H1 (cell line): ENCODE results near the gene TEF. TPM values are rescaled to one million over a fixed set of nuclear protein-coding genes. Genes with fewer than 3 reads are reported as not detected.
A peak's percentile ranks its signal among the peaks of the same experiment; 100 is the strongest.

Source experiments
- BRCA1 ChIP-seq: IDR thresholded peaks from 2 replicates; pipeline ENCODE4 v1.6.1; 2012; ENCODE audit warnings: low read depth, low read length, improper control_type of control experiment
- CBX5 ChIP-seq: fragments of 300-800, 300-1000 bp; sonication (generic); IDR thresholded peaks from 2 replicates; pipeline ENCODE4 v1.7.1; 2016; ENCODE audit warnings: antibody characterized with exemption, low read length, low read depth
- CHD1 ChIP-seq: IDR thresholded peaks from 2 replicates; pipeline ENCODE4 v1.6.1; 2012; ENCODE audit warnings: low read depth, low read length, improper control_type of control experiment
- CHD2 ChIP-seq: IDR thresholded peaks from 2 replicates; pipeline ENCODE4 v1.6.1; 2012; ENCODE audit warnings: low read length, improper control_type of control experiment
- EZH2 ChIP-seq: fragments of 200-600 bp; sonication (generic); IDR thresholded peaks from 2 replicates; pipeline ENCODE4 v1.7.1; 2012; ENCODE audit warnings: low read depth, mild to moderate bottlenecking, moderate library complexity, low read length, inconsistent platforms; ENCODE audit not compliant: severe bottlenecking
- HDAC6 ChIP-seq: IDR thresholded peaks from one replicate; pipeline ENCODE4 v1.7.1; 2012; ENCODE audit warnings: low read depth, mild to moderate bottlenecking, inconsistent platforms, low read length, moderate library complexity
- JUN ChIP-seq: IDR thresholded peaks from 2 replicates; pipeline ENCODE4 v1.6.1; 2011; ENCODE audit warnings: low read depth, mild to moderate bottlenecking, improper control_type of control experiment, low read length
- KDM1A ChIP-seq: fragments of 200-600, 300-600 bp; sonication (generic); IDR thresholded peaks from 2 replicates; pipeline ENCODE4 v1.7.1; 2016; ENCODE audit warnings: mild to moderate bottlenecking, low read length, borderline replicate concordance
- KDM5A ChIP-seq: fragments of 200-600 bp; IDR thresholded peaks from 2 replicates; pipeline ENCODE4 v1.7.1; 2012; ENCODE audit warnings: mild to moderate bottlenecking, low read length, inconsistent platforms, mixed read lengths
- NRF1 ChIP-seq: IDR thresholded peaks from 2 replicates; pipeline ENCODE4 v1.6.1; 2011; ENCODE audit warnings: mild to moderate bottlenecking, low read depth, low read length, improper control_type of control experiment
- PHF8 ChIP-seq: fragments of 200-600 bp; sonication (generic); conservative IDR thresholded peaks from 2 replicates; pipeline ENCODE4 v1.7.1; 2012; ENCODE audit warnings: low read depth, mild to moderate bottlenecking, inconsistent platforms, low read length, moderate library complexity
- POU5F1 ChIP-seq: IDR thresholded peaks from 2 replicates; pipeline ENCODE4 v1.6.1; 2011; ENCODE audit warnings: low read depth, mild to moderate bottlenecking, low read length, moderate library complexity
- RBBP5 ChIP-seq: IDR thresholded peaks from 2 replicates; pipeline ENCODE4 v1.7.1; 2012; ENCODE audit warnings: low read depth, mild to moderate bottlenecking, inconsistent platforms, low read length, moderate library complexity, borderline replicate concordance
- RNF2 ChIP-seq: fragments of 200-900, 300-1000 bp; sonication (generic); IDR thresholded peaks from 2 replicates; pipeline ENCODE4 v1.7.1; 2016; ENCODE audit warnings: borderline replicate concordance, low read depth, mild to moderate bottlenecking, antibody characterized with exemption, low read length; ENCODE audit not compliant: poor library complexity, severe bottlenecking; ENCODE audit errors: missing control alignments
- RXRA ChIP-seq: IDR thresholded peaks from 2 replicates; pipeline ENCODE4 v1.6.1; 2011; ENCODE audit warnings: low read depth, mild to moderate bottlenecking, low read length, moderate library complexity; ENCODE audit not compliant: insufficient read depth
- SAP30 ChIP-seq: fragments of 300-600 bp; sonication (generic); IDR thresholded peaks from 2 replicates; pipeline ENCODE4 v1.7.1; 2012; ENCODE audit warnings: low read length, moderate library complexity, mild to moderate bottlenecking, inconsistent platforms; ENCODE audit not compliant: insufficient read depth, insufficient replicate concordance
- TBP ChIP-seq: IDR thresholded peaks from 2 replicates; pipeline ENCODE4 v1.6.1; 2011; ENCODE audit warnings: low read depth, low read length, improper control_type of control experiment
- TCF12 ChIP-seq: IDR thresholded peaks from 2 replicates; pipeline ENCODE4 v1.6.1; 2011; ENCODE audit warnings: low read depth, mild to moderate bottlenecking, low read length
- TEAD4 ChIP-seq: IDR thresholded peaks from 2 replicates; pipeline ENCODE4 v1.6.1; 2012; ENCODE audit warnings: low read depth, low read length, inconsistent platforms, mixed read lengths
- YY1 ChIP-seq: IDR thresholded peaks from 2 replicates; pipeline ENCODE4 v1.6.1; 2011; ENCODE audit warnings: low read depth, mild to moderate bottlenecking, low read length
- polyA plus RNA-seq, 7 experiments: library from polyadenylated mRNA; depleted of rRNA in 3 of 7; stranded (reverse) in 5 of 7; unstranded in 2 of 7; fragments of >200 nt in 5 of 7; fragments of 200-250 nt in 2 of 7; gene quantifications; 1 replicate in 5 of 7; 2 replicates in 1 of 7; 4 replicates in 1 of 7; pipeline versions ENCODE4 v1.2.1 to v1.2.3, GENCODE V29; 2011 to 2013; ENCODE audit warnings: missing spikeins in 2 of 7, mixed read lengths in 2 of 7
- total RNA-seq: library from RNA; stranded (reverse); fragmentation: NEBNext Ultra II Directional; extraction: Animal tissue kit (Norgen Biotek cat#: 25700); gene quantifications from 2 replicates; pipeline ENCODE4 v1.2.1, GENCODE V29; 2021
- TF ChIP-seq, protein P1 (sequence below): IDR thresholded peaks from 2 replicates; pipeline ENCODE4 v1.6.1; 2012; ENCODE audit warnings: low read length, inconsistent platforms
- TF ChIP-seq, protein P2 (sequence below): IDR thresholded peaks from 2 replicates; pipeline ENCODE4 v1.6.1; 2011; ENCODE audit warnings: low read depth, mild to moderate bottlenecking, low read length; ENCODE audit not compliant: insufficient read depth

Gene TEF
- total and polyA plus RNA-seq, 2 of the 8 experiments (the other 6 are each of a cell fraction or from before 2014, with no cell fraction given): 7.4 to 9.0 TPM

DNA sequence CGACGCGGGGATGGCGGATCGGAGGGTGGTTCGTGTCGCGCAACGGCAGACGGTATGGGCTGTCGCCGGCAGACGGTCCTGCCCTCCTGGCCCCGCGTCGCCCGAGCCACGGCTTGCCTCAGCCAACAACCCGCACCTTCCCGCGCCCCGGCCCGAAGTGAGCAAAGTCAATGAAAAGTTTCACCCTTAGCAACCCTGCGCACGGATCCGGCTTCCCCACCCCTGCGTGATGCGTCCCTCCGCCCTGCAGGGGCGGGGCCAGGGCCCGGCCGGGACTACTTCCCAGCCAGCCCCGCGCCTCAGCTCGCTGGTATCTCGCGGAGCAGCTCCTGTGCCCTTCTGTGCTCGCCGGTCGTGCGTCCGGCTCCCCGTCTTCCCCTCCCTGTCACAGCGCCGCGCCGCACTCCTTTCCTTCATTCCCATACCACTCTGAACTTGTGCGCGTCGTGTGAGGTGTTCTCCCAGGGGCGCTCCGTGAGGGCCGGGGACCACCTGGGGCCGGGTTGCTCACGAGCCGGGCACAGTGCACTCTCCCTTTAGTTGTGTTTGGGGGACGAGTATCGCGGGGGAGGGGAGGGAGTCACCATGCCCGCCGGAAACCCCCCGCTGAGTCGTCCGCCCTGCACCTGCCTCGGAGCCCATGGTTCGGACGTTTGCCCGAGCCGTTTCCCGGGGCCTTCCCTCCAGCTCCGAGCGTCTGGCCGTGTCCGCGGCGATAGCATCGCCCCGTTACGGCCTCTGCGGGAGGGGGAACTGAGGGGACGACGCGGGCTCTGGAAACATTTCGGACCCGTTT is 65.1 kb downstream of the TEF start, which contains the start of gene TOB2 (continued):
- TF ChIP-seq SAP30 (no peak), PHF8 (peak; percentile 82), NRF1 (no peak; the same call in 1 of the 2 replicates), TBP (peak; percentile 98), POU5F1 (no peak), HDAC6 (no peak), RNF2 (no peak), EZH2 (no peak), BRCA1 (no peak), JUN (no peak), KDM5A (no peak), RBBP5 (peak; percentile 94), CBX5 (no peak), CHD1 (0 out of 2 replicates have a peak, but pooled peaks have one; percentile 14), TCF12 (peak; percentile 73; the same call in 1 of the 2 replicates), CHD2 (peak; percentile 98), TEAD4 (peak; percentile 58), YY1 (peak; percentile 55), KDM1A (no peak), RXRA (no peak)
- TF ChIP-seq, protein P1, sequence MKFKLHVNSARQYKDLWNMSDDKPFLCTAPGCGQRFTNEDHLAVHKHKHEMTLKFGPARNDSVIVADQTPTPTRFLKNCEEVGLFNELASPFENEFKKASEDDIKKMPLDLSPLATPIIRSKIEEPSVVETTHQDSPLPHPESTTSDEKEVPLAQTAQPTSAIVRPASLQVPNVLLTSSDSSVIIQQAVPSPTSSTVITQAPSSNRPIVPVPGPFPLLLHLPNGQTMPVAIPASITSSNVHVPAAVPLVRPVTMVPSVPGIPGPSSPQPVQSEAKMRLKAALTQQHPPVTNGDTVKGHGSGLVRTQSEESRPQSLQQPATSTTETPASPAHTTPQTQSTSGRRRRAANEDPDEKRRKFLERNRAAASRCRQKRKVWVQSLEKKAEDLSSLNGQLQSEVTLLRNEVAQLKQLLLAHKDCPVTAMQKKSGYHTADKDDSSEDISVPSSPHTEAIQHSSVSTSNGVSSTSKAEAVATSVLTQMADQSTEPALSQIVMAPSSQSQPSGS: peak; percentile 78; the same call in 1 of the 2 replicates
- TF ChIP-seq, protein P2, sequence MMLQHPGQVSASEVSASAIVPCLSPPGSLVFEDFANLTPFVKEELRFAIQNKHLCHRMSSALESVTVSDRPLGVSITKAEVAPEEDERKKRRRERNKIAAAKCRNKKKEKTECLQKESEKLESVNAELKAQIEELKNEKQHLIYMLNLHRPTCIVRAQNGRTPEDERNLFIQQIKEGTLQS: no peak
